ENCODE measurements around the gene TEX14.
"Not testable (repeated sequence)": the region's sequence is repeated elsewhere in the genome, so short reads cannot be mapped to it uniquely, and the experiment has no call there.

TEX14 gene

DNA sequence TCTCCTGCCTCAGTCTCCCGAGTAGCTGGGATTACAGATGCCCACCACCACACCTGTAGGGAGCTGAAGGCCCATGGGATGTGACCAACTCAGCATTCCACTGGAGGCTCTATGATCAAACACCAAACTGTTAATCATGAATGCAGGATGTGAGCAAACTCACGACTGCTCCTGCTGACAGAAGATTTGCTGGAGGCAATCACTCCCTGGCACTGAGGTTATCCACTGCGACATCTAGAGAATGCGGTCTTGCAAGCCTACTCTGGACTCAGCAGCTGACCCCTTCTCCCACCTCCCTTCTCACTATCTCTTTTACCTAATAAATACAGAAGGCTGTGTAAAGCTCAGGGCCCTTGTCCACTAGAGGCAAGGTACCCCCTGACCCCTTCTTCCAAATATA lies 4.9 kb downstream of the TEX14 start:
- no peak for DNase-seq

GRCh38 chr17:58684462-58684861 lies 7.4 kb downstream of the TEX14 start:
- DNase-seq: not testable (repeated sequence)

DNA sequence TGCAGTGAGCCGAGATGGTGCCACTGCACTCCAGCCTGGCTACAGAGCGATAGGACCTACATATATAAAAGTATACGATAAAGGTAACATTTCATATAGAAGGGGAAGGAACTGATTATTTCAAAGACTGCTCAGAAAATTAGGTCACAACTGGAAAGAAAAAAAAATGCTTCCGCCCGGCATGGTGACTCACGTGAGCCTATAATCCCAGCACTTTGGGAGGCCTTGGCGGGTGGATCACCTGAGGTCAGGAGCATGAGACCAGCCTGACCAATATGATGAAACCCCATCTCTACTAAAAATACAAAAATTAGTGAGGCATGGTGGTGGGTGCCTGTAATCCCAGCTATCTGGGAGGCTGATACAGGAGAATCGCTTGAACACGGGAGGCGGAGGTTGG lies 7.8 kb downstream of the TEX14 start:
- no peak for DNase-seq

- no peak for DNase-seq
These were observed 11.8 kb downstream of the TEX14 start for GRCh38 chr17:58680038-58680369.

DNA sequence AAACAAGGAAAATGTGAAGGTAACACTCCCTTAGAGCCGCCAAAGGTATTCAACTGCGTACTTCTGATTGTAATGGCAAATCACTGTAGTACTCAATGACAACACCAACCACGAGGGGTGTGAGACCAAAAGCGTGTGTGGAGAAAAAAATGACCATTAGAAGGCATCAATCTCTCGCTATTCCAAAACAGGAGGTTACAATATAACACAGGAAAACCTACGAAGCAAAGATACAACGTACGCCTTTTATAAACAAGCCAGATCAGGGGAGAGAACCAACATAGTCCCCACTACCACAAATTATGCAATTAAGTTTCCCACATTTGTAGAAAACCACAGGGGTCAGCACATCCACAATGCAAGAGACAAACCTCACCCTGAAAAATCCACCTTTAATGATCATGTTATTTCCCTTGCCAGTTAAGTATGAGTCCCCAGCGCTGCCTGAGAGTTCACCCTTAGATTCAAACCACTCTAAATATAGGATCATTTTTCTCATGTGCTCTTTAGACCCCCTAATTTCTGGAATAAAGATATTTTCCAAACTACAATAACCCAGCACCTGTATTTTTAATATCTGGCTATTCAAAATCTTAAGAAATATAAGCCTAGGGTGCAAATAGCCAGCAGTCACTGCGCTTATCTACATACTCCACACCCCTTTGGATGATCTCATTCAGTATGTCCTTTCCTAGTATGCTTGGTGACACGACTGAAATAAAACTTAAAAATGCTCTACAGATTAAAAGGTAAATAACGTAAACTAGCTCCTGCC lies 12.4 kb downstream of the TEX14 start:
- no peak for DNase-seq

DNA sequence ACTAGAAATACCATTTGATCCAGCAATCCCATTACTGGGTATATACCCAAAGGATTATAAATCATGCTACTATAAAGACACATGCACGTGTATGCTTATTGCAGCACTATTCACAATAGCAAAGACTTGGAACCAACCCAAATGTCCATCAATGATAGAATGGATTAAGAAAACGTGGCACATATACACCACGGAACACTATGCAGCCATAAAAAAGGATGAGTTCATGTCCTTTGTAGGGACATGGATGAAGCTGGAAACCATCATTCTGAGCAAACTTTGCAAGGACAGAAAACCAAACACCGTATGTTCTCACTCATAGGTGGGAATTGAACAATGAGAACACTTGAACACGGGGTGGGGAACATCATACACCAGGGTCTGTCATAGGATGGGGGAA lies 13.6 kb downstream of the TEX14 start:
- DNase-seq: not testable (repeated sequence)

- no peak for DNase-seq
These were observed 14.5 kb downstream of the TEX14 start for GRCh38 chr17:58677194-58677880.

DNA sequence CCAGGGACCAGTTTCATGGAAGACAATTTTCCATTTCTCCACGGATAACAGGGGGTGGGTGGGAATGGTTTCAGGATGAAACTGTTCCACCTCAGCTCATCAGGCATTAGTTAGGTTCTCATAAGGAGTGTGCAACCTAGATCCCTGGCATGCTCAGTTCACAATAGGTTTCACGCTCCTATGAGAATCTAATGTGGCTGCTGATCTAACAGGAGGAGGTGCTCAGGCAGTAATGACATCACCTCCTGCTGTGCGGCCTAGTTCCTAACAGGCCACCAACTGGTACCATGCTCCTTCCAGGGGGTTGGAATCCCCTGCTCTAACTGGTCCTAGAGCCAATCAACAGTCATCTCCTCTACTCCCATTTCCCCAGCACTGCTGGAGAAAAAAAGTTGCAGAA lies 19.9 kb downstream of the TEX14 start:
- DNase-seq: peak; percentile 16

GRCh38 chr17:58669853-58670252 lies 22.0 kb downstream of the TEX14 start:
- no peak for DNase-seq

DNA sequence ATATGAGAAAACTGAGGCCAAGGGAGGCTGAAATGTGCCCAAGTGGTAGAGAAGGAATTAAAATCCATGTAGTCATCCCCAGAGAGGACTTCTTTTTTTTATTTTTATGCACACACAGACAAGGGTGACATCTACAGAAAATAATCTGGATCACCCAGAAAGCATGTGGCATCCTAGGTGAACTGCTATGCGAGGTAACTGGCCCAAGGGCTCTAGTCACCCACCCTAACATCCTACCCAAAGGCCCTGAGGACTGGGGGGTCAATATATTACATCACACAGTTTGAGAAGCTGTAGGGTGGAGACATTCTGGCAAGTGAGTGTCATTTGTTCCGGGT lies 23.3 kb downstream of the TEX14 start:
- DNase-seq: no peak

DNA sequence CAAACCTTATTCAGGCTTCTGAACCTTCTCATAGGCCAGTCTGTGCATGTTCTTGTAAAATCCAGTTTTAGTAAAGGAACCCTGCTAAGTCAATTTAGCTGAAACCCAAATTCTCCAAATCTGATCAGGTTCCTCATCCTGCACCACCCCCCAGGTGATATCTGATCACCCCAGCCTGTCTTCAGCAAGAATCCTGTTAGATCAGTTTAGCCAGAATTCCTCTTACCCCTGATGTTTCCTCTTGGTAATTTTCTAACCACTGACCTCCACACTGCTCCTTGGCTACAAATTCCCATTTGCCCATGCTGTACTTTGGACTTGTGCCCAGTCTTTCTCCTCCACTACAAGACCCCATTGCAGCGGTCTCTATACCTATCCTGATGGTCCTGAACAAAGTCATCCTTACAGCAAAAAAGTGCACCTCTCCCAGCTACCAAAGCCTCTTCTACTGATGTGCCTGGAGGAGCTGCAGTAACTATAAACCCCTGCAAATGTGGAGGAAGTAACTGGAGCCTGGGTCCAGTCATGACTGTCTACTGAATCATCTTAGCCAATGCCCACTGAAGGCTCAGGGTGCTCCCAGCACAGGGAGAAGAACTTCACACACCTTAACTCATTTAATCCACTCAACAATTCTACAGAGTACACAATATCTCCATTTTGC lies 23.8 kb downstream of the TEX14 start:
- DNase-seq: no peak

DNA sequence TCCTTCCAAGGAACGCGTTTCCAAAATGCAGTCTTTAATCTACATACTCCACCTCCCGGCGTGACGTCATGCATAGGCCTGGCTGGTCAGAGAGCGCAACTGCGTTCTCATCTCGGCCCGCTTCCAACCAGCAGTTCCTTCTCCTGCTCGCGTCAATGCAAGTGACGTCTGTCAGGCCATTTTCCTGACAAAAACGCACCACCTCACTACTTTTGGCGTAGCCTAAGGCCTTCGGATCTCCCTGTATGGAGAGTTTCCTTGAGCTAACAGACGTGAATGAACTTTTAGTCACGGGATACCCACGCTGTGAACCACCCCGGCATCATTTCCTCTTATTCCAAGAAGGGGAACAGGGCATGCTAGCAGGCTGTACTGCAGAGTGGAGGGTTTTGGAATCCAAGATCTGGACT lies 25.0 kb downstream of the TEX14 start:
- DNase-seq: peak; percentile 91

DNA sequence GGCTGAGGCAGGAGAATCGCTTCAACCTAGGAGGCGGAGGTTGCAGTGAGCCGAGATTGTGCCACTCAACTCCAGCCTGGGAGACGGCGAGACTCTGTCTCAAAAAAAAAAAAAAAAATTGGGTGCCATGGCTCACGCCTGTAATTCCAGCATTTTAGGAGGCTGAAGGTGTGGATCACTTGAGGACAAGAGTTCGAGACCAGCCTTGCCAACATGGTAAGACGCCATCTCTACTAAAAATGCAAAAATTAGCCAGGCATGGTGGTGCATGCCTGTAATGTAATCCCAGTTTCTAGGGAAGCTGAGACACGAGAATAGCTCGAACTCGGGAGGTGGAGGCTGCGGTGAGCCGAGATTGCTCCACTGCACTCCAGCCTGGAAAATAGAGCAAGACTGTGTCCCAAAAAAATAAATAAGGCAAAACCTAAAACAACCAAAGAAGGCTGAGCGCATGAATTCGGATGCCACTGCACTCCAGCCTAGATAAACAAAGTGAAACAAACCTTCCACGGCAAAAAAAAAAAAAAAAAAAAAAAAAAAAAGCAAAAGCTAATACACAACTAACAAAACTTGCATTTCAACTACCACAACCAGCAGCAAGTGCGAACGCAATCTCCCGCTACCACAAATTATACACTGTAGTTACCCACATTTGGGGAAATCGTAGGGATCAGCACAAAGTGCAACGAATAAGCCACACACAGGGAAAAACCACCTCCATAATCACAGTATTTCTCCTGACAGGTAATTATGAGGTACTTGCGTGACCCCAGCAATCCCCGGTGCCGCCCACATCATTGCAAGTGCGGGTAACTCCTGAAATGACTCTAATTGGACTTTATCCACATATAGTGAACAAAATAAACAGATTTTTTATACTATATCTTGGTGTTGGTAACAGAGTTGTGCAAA lies 25.6 kb downstream of the TEX14 start:
- DNase-seq: peak; percentile 78

GRCh38 chr17:58664302-58664701 lies 27.5 kb downstream of the TEX14 start:
- DNase-seq: no peak

GRCh38 chr17:58661499-58661898 lies 30.3 kb downstream of the TEX14 start:
- no peak for DNase-seq

- no peak for DNase-seq
These were observed 31.2 kb downstream of the TEX14 start for GRCh38 chr17:58660621-58661020.

DNA sequence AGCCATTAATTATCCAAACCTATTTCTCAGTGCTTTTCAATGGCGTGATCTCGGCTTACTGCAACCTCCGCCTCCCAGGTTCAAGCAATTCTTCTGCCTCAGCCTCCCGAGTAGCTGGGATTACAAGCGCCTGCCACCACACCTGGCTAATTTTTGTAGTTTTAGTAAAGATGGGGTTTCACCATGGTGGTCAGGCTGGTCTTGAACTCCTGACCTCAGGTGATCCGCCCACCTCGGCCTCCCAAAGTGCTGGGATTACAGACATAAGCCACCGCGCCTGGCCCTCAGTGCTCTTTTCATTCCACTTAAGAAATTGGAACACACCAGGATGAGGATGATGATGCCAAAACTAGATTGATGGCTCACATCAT lies 32.1 kb downstream of the TEX14 start:
- not testable (repeated sequence) for DNase-seq

GRCh38 chr17:58658804-58659713 lies 32.8 kb downstream of the TEX14 start:
- DNase-seq: peak; percentile 93

GRCh38 chr17:58657962-58658803 lies 33.7 kb downstream of the TEX14 start:
- DNase-seq: not testable (repeated sequence)

DNA sequence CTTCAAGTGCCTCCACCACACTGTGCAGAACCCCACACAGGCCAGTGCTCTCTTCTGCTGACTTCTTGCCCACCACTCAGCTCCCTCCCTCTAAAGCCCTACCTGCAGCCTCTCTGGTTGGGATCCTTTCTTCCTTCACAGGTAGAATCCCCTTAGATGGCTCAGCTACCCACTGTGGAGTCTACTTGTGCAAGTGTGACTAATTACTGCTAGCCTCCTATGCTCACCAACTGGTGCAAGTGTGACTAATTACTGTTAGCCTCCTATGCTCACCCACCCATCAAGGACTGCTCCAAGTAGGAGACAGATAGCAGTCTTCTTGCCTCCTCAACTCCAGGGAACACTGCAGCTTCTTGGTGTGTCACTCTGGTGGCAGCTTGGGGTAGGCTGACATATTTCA lies 43.6 kb downstream of the TEX14 start:
- no peak for DNase-seq

GRCh38 chr17:58643147-58643546 lies 48.7 kb downstream of the TEX14 start:
- no peak for DNase-seq
